GM21515 (cell line): ENCODE measurements around the gene CYP4F12.
"Not testable (repeated sequence)": the region's sequence is repeated elsewhere in the genome, so short reads cannot be mapped to it uniquely, and the experiment has no call there.

Experiments used
- ATAC-seq: cut with Tn5 transposase; IDR thresholded peaks from one replicate; pipeline ENCODE4 v1.9.1; 2021; ENCODE audit not compliant: unreplicated experiment

CYP4F12 gene

GRCh38 chr19:15649526-15649925 is 23.4 kb upstream of the CYP4F12 start:
- ATAC-seq: no peak

DNA sequence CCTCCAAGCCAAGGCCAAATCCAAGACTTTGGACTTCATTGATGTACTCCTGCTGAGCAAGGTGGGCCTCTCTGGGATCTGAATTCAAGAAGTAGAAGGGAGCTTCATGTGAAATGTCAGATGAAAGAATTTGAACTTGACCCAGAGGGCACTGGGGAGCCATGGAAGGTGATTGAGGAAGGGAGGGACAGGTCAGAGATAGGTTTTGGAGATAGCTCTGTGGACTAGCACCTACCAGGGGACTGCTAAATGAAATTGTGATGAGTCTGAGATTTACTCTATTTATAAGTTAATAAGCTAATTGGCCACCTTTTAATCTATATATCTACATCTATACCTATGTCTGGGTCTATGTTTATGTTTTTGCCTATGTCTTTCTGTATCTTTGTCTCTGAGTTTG is 22.8 kb upstream of the CYP4F12 start:
- not testable (repeated sequence) for ATAC-seq

DNA sequence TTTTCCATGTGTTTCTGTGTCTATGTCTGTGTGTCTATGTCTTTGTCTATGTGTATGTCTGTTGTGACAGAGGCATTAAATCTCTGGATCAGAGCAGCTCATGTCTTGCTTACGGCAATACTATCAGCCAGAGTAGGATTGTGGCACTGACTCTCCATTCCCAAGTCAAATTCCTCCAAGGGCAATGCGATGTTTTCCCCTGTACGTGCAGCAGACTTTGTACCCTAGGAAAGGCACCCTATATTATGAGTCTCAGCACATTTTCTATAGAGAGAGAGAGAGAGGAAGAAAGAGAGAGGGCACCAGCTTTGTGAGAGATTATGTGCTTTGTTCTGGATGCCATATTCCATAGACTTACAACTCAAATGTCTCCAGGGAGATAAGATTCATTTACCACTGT is 21.1 kb upstream of the CYP4F12 start:
- no peak for ATAC-seq

DNA sequence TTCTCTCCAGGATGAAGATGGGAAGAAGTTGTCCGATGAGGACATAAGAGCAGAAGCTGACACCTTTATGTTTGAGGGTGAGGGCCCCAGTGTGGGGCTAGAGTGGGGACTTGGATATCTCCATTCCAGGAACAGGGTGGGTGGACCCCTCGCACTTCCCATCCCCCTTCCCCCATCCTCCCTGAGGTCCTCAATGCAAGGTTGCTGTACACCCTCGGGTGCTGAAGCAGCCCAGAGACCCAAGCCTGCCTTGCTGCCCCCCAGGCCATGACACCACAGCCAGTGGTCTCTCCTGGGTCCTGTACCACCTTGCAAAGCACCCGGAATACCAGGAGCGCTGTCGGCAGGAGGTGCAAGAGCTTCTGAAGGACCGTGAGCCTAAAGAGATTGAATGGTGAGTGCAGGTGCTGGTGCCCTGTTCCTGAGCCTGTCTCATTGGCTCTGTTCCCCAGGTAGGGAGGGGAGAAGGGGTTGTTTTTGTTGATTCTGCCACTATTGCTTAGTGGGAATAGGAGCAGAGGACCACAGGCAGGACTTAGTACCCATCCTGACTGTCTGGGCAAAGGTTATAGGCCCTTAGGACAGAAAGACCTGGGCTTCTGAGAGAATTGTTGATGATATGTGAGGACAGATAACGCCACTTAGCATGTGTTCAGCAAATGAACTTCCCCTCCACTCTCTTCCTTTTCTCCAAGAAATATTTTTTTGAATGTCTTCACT is 20.2 kb upstream of the CYP4F12 start:
- ATAC-seq: no peak

GRCh38 chr19:15656467-15656866 is 16.4 kb upstream of the CYP4F12 start:
- no peak for ATAC-seq

GRCh38 chr19:15663247-15663646 is 9.6 kb upstream of the CYP4F12 start:
- ATAC-seq: no peak

DNA sequence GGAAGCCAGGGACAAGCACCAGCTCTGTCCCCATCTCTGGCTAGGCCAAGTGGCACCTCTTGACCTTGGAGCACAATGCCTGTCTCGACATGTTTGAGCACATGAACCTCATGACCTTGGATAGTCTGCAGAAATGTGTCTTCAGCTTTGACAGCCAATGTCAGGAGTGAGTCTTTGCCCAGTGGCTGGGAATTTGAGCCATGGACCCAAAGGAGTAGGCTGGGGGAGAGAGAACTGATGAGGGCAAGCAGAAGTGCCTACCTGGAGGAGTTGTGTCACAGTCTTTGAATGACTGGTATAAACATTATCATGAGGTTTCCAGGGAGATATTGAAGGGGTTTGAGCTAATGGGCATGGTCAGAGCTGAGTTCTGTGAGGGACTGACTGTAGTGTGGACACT is 6.7 kb upstream of the CYP4F12 start:
- no peak for ATAC-seq

GRCh38 chr19:15666883-15667282 is 6.0 kb upstream of the CYP4F12 start:
- ATAC-seq: no peak

DNA sequence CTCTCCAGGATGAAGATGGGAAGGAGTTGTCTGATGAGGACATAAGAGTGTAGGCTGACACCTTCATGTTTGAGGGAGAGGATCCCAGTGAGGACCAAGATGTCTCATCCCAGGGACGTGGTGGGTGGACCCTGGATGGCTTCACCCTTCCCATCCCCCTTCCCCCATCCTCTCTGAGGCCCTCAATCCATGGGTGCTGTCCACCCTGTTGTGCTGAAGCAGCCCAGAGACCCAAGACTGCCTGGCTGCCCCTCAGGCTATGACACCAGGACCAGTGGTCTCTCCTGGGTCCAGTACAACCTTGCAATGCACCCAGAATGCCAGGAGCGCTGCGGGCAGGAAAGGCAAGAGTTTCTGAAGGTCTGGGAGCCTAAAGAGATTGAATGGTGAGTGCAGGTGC is 3.4 kb upstream of the CYP4F12 start:
- no peak for ATAC-seq

GRCh38 chr19:15669891-15670290 is 3.0 kb upstream of the CYP4F12 start:
- no peak for ATAC-seq

GRCh38 chr19:15671237-15671821 is 1.6 kb upstream of the CYP4F12 start:
- ATAC-seq: no peak

- ATAC-seq: no peak
These were observed 852 bp upstream of the CYP4F12 start for GRCh38 chr19:15671891-15672579.

DNA sequence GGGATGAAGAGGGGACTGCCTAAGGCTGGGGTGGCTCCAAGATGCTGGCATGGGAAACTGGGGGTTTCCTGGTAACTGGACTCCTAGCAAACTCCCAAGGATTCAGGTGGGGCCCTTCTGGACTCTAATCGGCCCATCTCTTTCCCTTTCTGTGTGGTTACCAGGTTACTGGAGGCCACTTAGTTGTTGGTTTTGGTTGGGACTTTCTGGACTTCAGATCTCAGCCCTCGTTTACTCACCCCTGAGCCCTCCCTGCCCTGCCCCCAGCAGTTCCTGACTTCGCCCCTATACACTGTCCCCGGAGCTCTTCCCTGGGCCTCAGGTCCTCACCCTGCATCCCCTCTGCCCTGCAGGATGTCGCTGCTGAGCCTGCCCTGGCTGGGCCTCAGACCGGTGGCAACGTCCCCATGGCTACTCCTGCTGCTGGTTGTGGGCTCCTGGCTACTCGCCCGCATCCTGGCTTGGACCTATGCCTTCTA is 328 bp downstream of the CYP4F12 start:
- ATAC-seq: no peak

DNA sequence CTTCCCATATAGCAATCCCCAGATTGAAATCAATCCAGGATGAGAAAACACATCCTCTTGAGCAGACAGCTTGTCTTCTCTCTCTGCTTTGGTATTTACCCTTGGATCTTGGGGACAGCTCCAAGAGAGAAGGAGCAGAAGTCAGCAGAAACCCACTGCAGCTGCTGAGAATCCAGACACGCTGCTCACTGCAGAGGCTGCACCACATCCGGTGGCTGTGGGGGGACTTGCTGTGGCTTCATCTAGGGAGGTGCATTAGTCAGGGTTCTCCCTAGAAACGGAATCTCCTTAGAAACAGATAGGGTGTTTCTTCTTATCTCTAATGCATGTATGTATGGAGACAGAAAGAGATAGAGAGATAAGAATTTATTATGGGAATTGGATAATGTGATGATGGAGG is 2.7 kb downstream of the CYP4F12 start:
- ATAC-seq: no peak

DNA sequence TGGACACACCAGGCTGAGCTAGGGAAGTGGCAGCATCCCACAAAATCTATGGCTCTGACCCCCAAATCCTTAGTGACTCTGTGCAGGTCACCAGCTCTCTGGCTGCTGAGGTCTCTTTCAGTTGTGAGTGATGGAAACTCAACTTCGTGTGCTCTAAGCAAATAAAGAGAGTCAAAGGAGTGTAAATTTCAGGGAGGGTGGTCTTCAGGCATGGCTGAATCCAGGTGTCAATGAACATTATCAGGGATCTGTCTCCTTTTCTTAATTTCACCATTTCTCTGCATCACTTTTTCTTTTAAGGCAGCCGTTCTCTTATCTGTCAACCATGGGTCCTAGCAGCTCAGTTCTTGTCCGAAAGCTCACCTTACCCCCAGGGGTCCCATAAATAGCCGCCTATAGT is 6.2 kb downstream of the CYP4F12 start:
- no peak for ATAC-seq

- ATAC-seq: not testable (repeated sequence)
These were observed 7.0 kb downstream of the CYP4F12 start for GRCh38 chr19:15679865-15680264.

- ATAC-seq: no peak
These were observed 7.8 kb downstream of the CYP4F12 start for GRCh38 chr19:15680478-15681322.

GRCh38 chr19:15683411-15683810 is 10.5 kb downstream of the CYP4F12 start:
- no peak for ATAC-seq

GRCh38 chr19:15684828-15685227 is 11.9 kb downstream of the CYP4F12 start:
- ATAC-seq: no peak

- no peak for ATAC-seq
These were observed 23.8 kb downstream of the CYP4F12 start for GRCh38 chr19:15696654-15697194.
